GM23338 (cell line): ENCODE results near the gene GATA5. TPM values are rescaled to one million over a fixed set of nuclear protein-coding genes. Genes with fewer than 3 reads are reported as not detected.

Experiments
- ATAC-seq: fragments of 200-7000 bp; cut with Tn5 transposase; 3 replicates; pipeline ENCODE4 v1.9.1; 2020
- DNase-seq: peaks from one replicate; pipeline ENCODE4 v3.0.0-alpha.2; 2015; ENCODE audit warnings: low spot score
- H2AFZ ChIP-seq: fragments of 200-600 bp; sonication (generic); 2 replicates; pipeline ENCODE4 v1.8.0; 2016; ENCODE audit warnings: antibody characterized with exemption, mild to moderate bottlenecking, moderate library complexity
- H3F3A ChIP-seq: fragments of 200-600 bp; sonication (generic); replicated peaks from 2 replicates; pipeline ENCODE4 v1.8.0; 2017; ENCODE audit warnings: antibody characterized with exemption, mixed run types, low read depth
- H3K27ac ChIP-seq: fragments of 200-600 bp; sonication (generic); 2 replicates; pipeline ENCODE4 v1.6.1; 2016; ENCODE audit warnings: low read depth
- H3K27me3 ChIP-seq: fragments of 200-600 bp; sonication (generic); 2 replicates; pipeline ENCODE4 v1.8.0; 2016; ENCODE audit warnings: mild to moderate bottlenecking, mixed run types, moderate library complexity; ENCODE audit not compliant: insufficient read depth
- H3K36me3 ChIP-seq: fragments of 200-600 bp; sonication (generic); 2 replicates; pipeline ENCODE4 v1.8.0; 2016; ENCODE audit warnings: mild to moderate bottlenecking; ENCODE audit not compliant: insufficient read depth
- H3K4me1 ChIP-seq: fragments of 200-600 bp; sonication (generic); 2 replicates; pipeline ENCODE4 v1.8.0; 2016; ENCODE audit warnings: mild to moderate bottlenecking, moderate library complexity; ENCODE audit not compliant: insufficient read depth
- H3K4me2 ChIP-seq: fragments of 200-600 bp; sonication (generic); 2 replicates; pipeline ENCODE4 v1.7.1; 2017; ENCODE audit warnings: mixed run types
- H3K4me3 ChIP-seq: fragments of 200-600 bp; sonication (generic); 2 replicates; pipeline ENCODE4 v1.6.1; 2016; ENCODE audit warnings: mixed run types
- H3K79me2 ChIP-seq: fragments of 200-600 bp; sonication (generic); replicated peaks from 2 replicates; pipeline ENCODE4 v1.8.0; 2017; ENCODE audit warnings: mild to moderate bottlenecking; ENCODE audit not compliant: insufficient read depth
- H3K9me2 ChIP-seq: fragments of 200-600 bp; sonication (generic); 2 replicates; pipeline ENCODE4 v1.8.0; 2017; ENCODE audit not compliant: insufficient read depth
- H4K20me1 ChIP-seq: fragments of 200-600 bp; sonication (generic); replicated peaks from 2 replicates; pipeline ENCODE4 v1.8.0; 2017; ENCODE audit warnings: mild to moderate bottlenecking; ENCODE audit not compliant: insufficient read depth
- H3K27ac Mint-ChIP-seq: 2 replicates; pipeline ENCODE4 v1.8.0; 2020; ENCODE audit warnings: inconsistent platforms, mild to moderate bottlenecking, moderate library complexity, mixed read lengths
- H3K27me3 Mint-ChIP-seq: 3 replicates; pipeline ENCODE4 v1.8.0; 2022; ENCODE audit warnings: low read depth, mild to moderate bottlenecking, moderate library complexity, mixed read lengths, inconsistent platforms; ENCODE audit not compliant: insufficient read depth, poor library complexity
- H3K36me3 Mint-ChIP-seq: 3 replicates; pipeline ENCODE4 v1.8.0; 2021; ENCODE audit warnings: low read depth, mild to moderate bottlenecking, inconsistent platforms, moderate library complexity, mixed read lengths
- H3K4me1 Mint-ChIP-seq: 3 replicates; pipeline ENCODE4 v1.8.0; 2020; ENCODE audit warnings: mild to moderate bottlenecking, inconsistent platforms, mixed read lengths
- H3K4me3 Mint-ChIP-seq: 3 replicates; pipeline ENCODE4 v1.8.0; 2021; ENCODE audit warnings: moderate library complexity, mild to moderate bottlenecking, inconsistent platforms, mixed read lengths
- H3K9me3 Mint-ChIP-seq: 3 replicates; pipeline ENCODE4 v1.8.0; 2020; ENCODE audit warnings: moderate library complexity, mild to moderate bottlenecking, inconsistent platforms, mixed read lengths
- CREB1 ChIP-seq: fragments of 250-450 bp; sonication (Bioruptor Pico); IDR thresholded peaks from 2 replicates; pipeline ENCODE4 v1.5.0; 2020; ENCODE audit warnings: low read depth, mild to moderate bottlenecking, moderate library complexity
- CTCF ChIP-seq, 2 experiments: fragments of 200-600 bp in 1 of 2; sonication (generic) in 1 of 2; conservative IDR thresholded peaks; 2 replicates each; pipeline versions ENCODE4 v1.5.1 to v1.6.1; 2016 to 2017; ENCODE audit warnings: antibody characterized with exemption in 2 of 2, low read depth in 2 of 2, mild to moderate bottlenecking in 2 of 2, moderate library complexity in 1 of 2
- ETS1 ChIP-seq: IDR thresholded peaks from 2 replicates; pipeline ENCODE4 v1.6.1; 2016; ENCODE audit warnings: antibody characterized with exemption
- EZH2 ChIP-seq: fragments of 200-600 bp; sonication (generic); IDR thresholded peaks from one replicate; pipeline ENCODE4 v1.8.0; 2017; ENCODE audit warnings: antibody characterized with exemption, mild to moderate bottlenecking, low read depth; ENCODE audit not compliant: unreplicated experiment
- EZH2phosphoT487 ChIP-seq: fragments of 200-600 bp; sonication (generic); IDR thresholded peaks from one replicate; pipeline ENCODE4 v1.8.1; 2018; ENCODE audit warnings: antibody characterized with exemption; ENCODE audit not compliant: unreplicated experiment
- POLR2AphosphoS5 ChIP-seq: IDR thresholded peaks from 2 replicates; pipeline ENCODE4 v1.6.1; 2016; ENCODE audit warnings: antibody characterized with exemption, low read depth
- STAT1 ChIP-seq: IDR thresholded peaks from one replicate; pipeline ENCODE4 v1.6.1; 2016; ENCODE audit warnings: antibody characterized with exemption; ENCODE audit not compliant: unreplicated experiment
- ZNF114 ChIP-seq: fragments of 250-450 bp; sonication (Bioruptor Pico); IDR thresholded peaks from 2 replicates; pipeline ENCODE4 v1.5.0; 2020; ENCODE audit warnings: mild to moderate bottlenecking, moderate library complexity
- ZNF462 ChIP-seq: fragments of 250-450 bp; sonication (Bioruptor Pico); IDR thresholded peaks from 2 replicates; pipeline ENCODE4 v1.5.0; 2020; ENCODE audit warnings: mild to moderate bottlenecking, moderate library complexity
- polyA plus RNA-seq: library from polyadenylated mRNA; unstranded; fragments of >200 nt; fragmentation: Nextera tagmentation; extraction: Ambion mirVana; gene quantifications from 2 replicates; pipeline ENCODE4 v1.2.1, GENCODE V29; 2016
- total RNA-seq: library from RNA; depleted of rRNA; stranded (reverse); fragments of >200 nt; shearing (Covaris generic); gene quantifications from 2 replicates; pipeline ENCODE4 v1.2.3, GENCODE V29; 2014

The GATA5 gene
- total and polyA plus RNA-seq, 2 experiments from 2014 or later, result 0.60 to 0.73 TPM

- peak overlapping the region; percentile 46 for H3K4me3 Mint-ChIP-seq
- H3K36me3 ChIP-seq, result no peaks in the 10 kb centered on the region
- DNase-seq, result no peak
- H3K4me1 ChIP-seq, result peaks cover 4% of the 10 kb centered on the region; the same call in 1 of the 2 replicates
- no peaks in the 10 kb centered on the region for H3K9me2 ChIP-seq
- peak; percentile 5; the same call in 2 of the 3 replicates for ATAC-seq
- H3K79me2 ChIP-seq, result no peaks in the 10 kb centered on the region
- TF ChIP-seq CREB1 (CRISPR knock-in tag) (no peak), ETS1 (no peak), ZNF114 (no peak), STAT1 (no peak), EZH2 (no peak), ZNF462 (CRISPR knock-in tag) (no peak), CTCF (conservative IDR thresholded peaks at IDR 0.05; ENCODE audit: low read depth in 2 of 2) (no peak), EZH2phosphoT487 (no peak), POLR2AphosphoS5 (no peak)
- no peaks in the 10 kb centered on the region for H3K9me3 Mint-ChIP-seq
- H2AFZ ChIP-seq, result peak overlapping the region; percentile 43; the same call in 1 of the 2 replicates
- H3K27ac ChIP-seq, result no peak overlapping the region
- H3F3A ChIP-seq, result 0 out of 2 replicates have a peak, but pooled peaks cover 6% of the 10 kb centered on the region
- no peaks in the 10 kb centered on the region for H3K36me3 Mint-ChIP-seq
- H3K4me1 Mint-ChIP-seq, result peaks cover 34% of the 10 kb centered on the region
- H3K4me3 ChIP-seq, result no peak overlapping the region
- peaks cover 26% of the 10 kb centered on the region for H3K27me3 ChIP-seq
- H3K4me2 ChIP-seq, result no peak overlapping the region
- H3K27me3 Mint-ChIP-seq, result peaks cover 58% of the 10 kb centered on the region
- no peaks in the 10 kb centered on the region for H4K20me1 ChIP-seq
- no peak overlapping the region for H3K27ac Mint-ChIP-seq
These were observed 7.2 kb upstream of the GATA5 start for GRCh38 chr20:62482974-62483373.
